GM23338 (cell line): ENCODE results near the gene ACTR1A. TPM values are rescaled to one million over a fixed set of nuclear protein-coding genes. Genes with fewer than 3 reads are reported as not detected.
"Not testable (repeated sequence)": the region's sequence is repeated elsewhere in the genome, so short reads cannot be mapped to it uniquely, and the experiment has no call there.

ENCODE experiments used
- ATAC-seq: fragments of 200-7000 bp; cut with Tn5 transposase; 3 replicates; pipeline ENCODE4 v1.9.1; 2020
- DNase-seq: peaks from one replicate; pipeline ENCODE4 v3.0.0-alpha.2; 2015; ENCODE audit warnings: low spot score
- H2AFZ ChIP-seq: fragments of 200-600 bp; sonication (generic); 2 replicates; pipeline ENCODE4 v1.8.0; 2016; ENCODE audit warnings: antibody characterized with exemption, mild to moderate bottlenecking, moderate library complexity
- H3F3A ChIP-seq: fragments of 200-600 bp; sonication (generic); replicated peaks from 2 replicates; pipeline ENCODE4 v1.8.0; 2017; ENCODE audit warnings: antibody characterized with exemption, mixed run types, low read depth
- H3K27ac ChIP-seq: fragments of 200-600 bp; sonication (generic); 2 replicates; pipeline ENCODE4 v1.6.1; 2016; ENCODE audit warnings: low read depth
- H3K27me3 ChIP-seq: fragments of 200-600 bp; sonication (generic); 2 replicates; pipeline ENCODE4 v1.8.0; 2016; ENCODE audit warnings: mild to moderate bottlenecking, mixed run types, moderate library complexity; ENCODE audit not compliant: insufficient read depth
- H3K36me3 ChIP-seq: fragments of 200-600 bp; sonication (generic); 2 replicates; pipeline ENCODE4 v1.8.0; 2016; ENCODE audit warnings: mild to moderate bottlenecking; ENCODE audit not compliant: insufficient read depth
- H3K4me1 ChIP-seq: fragments of 200-600 bp; sonication (generic); 2 replicates; pipeline ENCODE4 v1.8.0; 2016; ENCODE audit warnings: mild to moderate bottlenecking, moderate library complexity; ENCODE audit not compliant: insufficient read depth
- H3K4me2 ChIP-seq: fragments of 200-600 bp; sonication (generic); 2 replicates; pipeline ENCODE4 v1.7.1; 2017; ENCODE audit warnings: mixed run types
- H3K4me3 ChIP-seq: fragments of 200-600 bp; sonication (generic); 2 replicates; pipeline ENCODE4 v1.6.1; 2016; ENCODE audit warnings: mixed run types
- H3K79me2 ChIP-seq: fragments of 200-600 bp; sonication (generic); replicated peaks from 2 replicates; pipeline ENCODE4 v1.8.0; 2017; ENCODE audit warnings: mild to moderate bottlenecking; ENCODE audit not compliant: insufficient read depth
- H3K9me2 ChIP-seq: fragments of 200-600 bp; sonication (generic); 2 replicates; pipeline ENCODE4 v1.8.0; 2017; ENCODE audit not compliant: insufficient read depth
- H4K20me1 ChIP-seq: fragments of 200-600 bp; sonication (generic); replicated peaks from 2 replicates; pipeline ENCODE4 v1.8.0; 2017; ENCODE audit warnings: mild to moderate bottlenecking; ENCODE audit not compliant: insufficient read depth
- H3K27ac Mint-ChIP-seq: 2 replicates; pipeline ENCODE4 v1.8.0; 2020; ENCODE audit warnings: inconsistent platforms, mild to moderate bottlenecking, moderate library complexity, mixed read lengths
- H3K27me3 Mint-ChIP-seq: 3 replicates; pipeline ENCODE4 v1.8.0; 2022; ENCODE audit warnings: low read depth, mild to moderate bottlenecking, moderate library complexity, mixed read lengths, inconsistent platforms; ENCODE audit not compliant: insufficient read depth, poor library complexity
- H3K36me3 Mint-ChIP-seq: 3 replicates; pipeline ENCODE4 v1.8.0; 2021; ENCODE audit warnings: low read depth, mild to moderate bottlenecking, inconsistent platforms, moderate library complexity, mixed read lengths
- H3K4me1 Mint-ChIP-seq: 3 replicates; pipeline ENCODE4 v1.8.0; 2020; ENCODE audit warnings: mild to moderate bottlenecking, inconsistent platforms, mixed read lengths
- H3K4me3 Mint-ChIP-seq: 3 replicates; pipeline ENCODE4 v1.8.0; 2021; ENCODE audit warnings: moderate library complexity, mild to moderate bottlenecking, inconsistent platforms, mixed read lengths
- H3K9me3 Mint-ChIP-seq: 3 replicates; pipeline ENCODE4 v1.8.0; 2020; ENCODE audit warnings: moderate library complexity, mild to moderate bottlenecking, inconsistent platforms, mixed read lengths
- NANOG ChIP-seq: IDR thresholded peaks from 2 replicates; pipeline ENCODE4 v1.6.1; 2016; ENCODE audit warnings: antibody characterized with exemption, borderline replicate concordance
- POLR2AphosphoS5 ChIP-seq: IDR thresholded peaks from 2 replicates; pipeline ENCODE4 v1.6.1; 2016; ENCODE audit warnings: antibody characterized with exemption, low read depth
- STAT1 ChIP-seq: IDR thresholded peaks from one replicate; pipeline ENCODE4 v1.6.1; 2016; ENCODE audit warnings: antibody characterized with exemption; ENCODE audit not compliant: unreplicated experiment
- ZNF114 ChIP-seq: fragments of 250-450 bp; sonication (Bioruptor Pico); IDR thresholded peaks from 2 replicates; pipeline ENCODE4 v1.5.0; 2020; ENCODE audit warnings: mild to moderate bottlenecking, moderate library complexity
- polyA plus RNA-seq: library from polyadenylated mRNA; unstranded; fragments of >200 nt; fragmentation: Nextera tagmentation; extraction: Ambion mirVana; gene quantifications from 2 replicates; pipeline ENCODE4 v1.2.1, GENCODE V29; 2016
- total RNA-seq: library from RNA; depleted of rRNA; stranded (reverse); fragments of >200 nt; shearing (Covaris generic); gene quantifications from 2 replicates; pipeline ENCODE4 v1.2.3, GENCODE V29; 2014
- TF ChIP-seq, protein P1 (sequence below): IDR thresholded peaks from one replicate; pipeline ENCODE4 v1.6.1; 2018; ENCODE audit warnings: antibody characterized with exemption; ENCODE audit not compliant: unreplicated experiment

Gene ACTR1A
- total and polyA plus RNA-seq, 2 experiments from 2014 or later, result 39.4 to 101 TPM

DNA sequence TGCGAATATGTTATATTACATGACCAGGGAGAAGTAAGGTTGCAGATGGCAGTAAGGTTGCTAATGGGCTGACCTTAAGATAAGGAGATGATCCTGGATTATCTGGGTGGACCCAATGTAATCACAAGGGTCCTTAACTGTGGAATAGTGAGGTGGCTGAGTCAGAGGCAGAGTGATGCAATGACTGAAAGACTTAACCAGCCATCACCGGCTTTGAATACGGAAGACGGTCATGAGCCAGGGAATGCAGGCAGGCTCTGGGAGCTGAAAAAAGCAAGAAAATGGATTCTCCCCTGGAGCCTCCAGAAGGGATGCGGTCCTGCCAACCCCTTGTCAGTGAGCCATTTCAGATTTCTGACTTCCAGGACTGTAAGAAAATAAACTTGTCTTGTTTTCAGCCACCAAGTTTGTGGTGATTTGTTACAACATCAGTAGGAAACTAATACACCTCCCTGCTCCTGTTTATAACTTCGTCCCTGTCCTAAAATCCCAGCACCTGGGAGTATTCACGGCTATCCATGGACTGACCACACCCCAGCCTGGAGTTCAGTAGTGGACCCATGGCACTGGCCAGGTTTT lies 46.5 kb downstream of the ACTR1A start:
- peak overlapping the region; percentile 23; the same call in 1 of the 3 replicates for H3K4me3 Mint-ChIP-seq
- peaks cover 38% of the 10 kb centered on the region for H3K36me3 Mint-ChIP-seq
- peaks cover 24% of the 10 kb centered on the region for H3K27me3 Mint-ChIP-seq
- peaks cover 36% of the 10 kb centered on the region for H3F3A ChIP-seq
- H3K4me1 Mint-ChIP-seq, result peaks cover 59% of the 10 kb centered on the region
- H3K9me3 Mint-ChIP-seq, result no peaks in the 10 kb centered on the region; the same call in 2 of the 3 replicates
- H4K20me1 ChIP-seq, result peaks cover 11% of the 10 kb centered on the region
- peak; percentile 55 for DNase-seq
- H3K27ac Mint-ChIP-seq, result peak overlapping the region; percentile 95
- H3K36me3 ChIP-seq, result peaks cover 12% of the 10 kb centered on the region
- no peak overlapping the region for H2AFZ ChIP-seq
- TF ChIP-seq POLR2AphosphoS5, result peak; percentile 40
- TF ChIP-seq, protein P1, sequence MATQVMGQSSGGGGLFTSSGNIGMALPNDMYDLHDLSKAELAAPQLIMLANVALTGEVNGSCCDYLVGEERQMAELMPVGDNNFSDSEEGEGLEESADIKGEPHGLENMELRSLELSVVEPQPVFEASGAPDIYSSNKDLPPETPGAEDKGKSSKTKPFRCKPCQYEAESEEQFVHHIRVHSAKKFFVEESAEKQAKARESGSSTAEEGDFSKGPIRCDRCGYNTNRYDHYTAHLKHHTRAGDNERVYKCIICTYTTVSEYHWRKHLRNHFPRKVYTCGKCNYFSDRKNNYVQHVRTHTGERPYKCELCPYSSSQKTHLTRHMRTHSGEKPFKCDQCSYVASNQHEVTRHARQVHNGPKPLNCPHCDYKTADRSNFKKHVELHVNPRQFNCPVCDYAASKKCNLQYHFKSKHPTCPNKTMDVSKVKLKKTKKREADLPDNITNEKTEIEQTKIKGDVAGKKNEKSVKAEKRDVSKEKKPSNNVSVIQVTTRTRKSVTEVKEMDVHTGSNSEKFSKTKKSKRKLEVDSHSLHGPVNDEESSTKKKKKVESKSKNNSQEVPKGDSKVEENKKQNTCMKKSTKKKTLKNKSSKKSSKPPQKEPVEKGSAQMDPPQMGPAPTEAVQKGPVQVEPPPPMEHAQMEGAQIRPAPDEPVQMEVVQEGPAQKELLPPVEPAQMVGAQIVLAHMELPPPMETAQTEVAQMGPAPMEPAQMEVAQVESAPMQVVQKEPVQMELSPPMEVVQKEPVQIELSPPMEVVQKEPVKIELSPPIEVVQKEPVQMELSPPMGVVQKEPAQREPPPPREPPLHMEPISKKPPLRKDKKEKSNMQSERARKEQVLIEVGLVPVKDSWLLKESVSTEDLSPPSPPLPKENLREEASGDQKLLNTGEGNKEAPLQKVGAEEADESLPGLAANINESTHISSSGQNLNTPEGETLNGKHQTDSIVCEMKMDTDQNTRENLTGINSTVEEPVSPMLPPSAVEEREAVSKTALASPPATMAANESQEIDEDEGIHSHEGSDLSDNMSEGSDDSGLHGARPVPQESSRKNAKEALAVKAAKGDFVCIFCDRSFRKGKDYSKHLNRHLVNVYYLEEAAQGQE, result no peak
- H3K4me3 ChIP-seq, result no peak overlapping the region; the same call in 1 of the 2 replicates
- H3K4me1 ChIP-seq, result peaks cover 47% of the 10 kb centered on the region
- peak; percentile 23 for ATAC-seq
- peaks cover 30% of the 10 kb centered on the region for H3K79me2 ChIP-seq
- H3K27ac ChIP-seq, result peak overlapping the region; percentile 86
- peak overlapping the region; percentile 68; the same call in 1 of the 2 replicates for H3K4me2 ChIP-seq
- no peaks in the 10 kb centered on the region for H3K9me2 ChIP-seq
- H3K27me3 ChIP-seq, result no peaks in the 10 kb centered on the region

DNA sequence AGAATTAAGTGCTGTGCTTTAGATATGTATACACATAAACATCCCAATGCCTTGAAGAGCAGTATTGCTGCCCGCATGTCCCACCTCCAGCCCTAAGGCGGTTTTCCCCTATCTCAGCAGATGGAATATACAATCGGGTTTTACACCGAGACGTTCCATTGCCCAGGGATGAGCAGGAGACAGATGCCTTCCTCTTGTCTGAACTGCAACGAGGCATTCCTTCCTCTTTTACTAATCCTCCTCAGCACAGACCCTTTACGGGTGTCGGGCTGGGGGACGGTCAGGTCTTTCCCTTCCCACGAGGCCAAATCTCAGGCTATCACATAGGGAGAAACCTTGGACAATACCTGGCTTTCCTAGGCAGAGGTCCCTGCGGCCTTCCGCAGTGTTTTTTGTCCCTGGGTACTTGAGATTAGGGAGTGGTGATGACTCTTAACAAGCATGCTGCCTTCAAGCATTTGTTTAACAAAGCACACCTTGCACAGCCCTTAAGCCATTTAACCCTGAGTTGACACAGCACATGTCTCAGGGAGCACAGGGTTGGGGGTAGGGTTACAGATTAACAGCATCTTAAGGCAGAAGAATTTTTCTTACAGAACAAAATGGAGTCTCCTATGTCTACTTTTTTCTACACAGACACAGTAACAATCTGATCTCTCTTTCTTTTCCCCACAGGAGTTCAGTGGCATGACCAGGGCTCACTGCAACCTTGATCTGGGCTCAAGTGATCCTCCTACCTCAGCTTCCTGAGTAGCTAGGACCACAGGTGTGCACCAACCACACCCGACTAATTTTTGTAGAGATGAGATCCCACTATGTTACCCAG lies 47.6 kb downstream of the ACTR1A start:
- H3K36me3 Mint-ChIP-seq, result peaks cover 38% of the 10 kb centered on the region
- H3K4me3 ChIP-seq, result peak overlapping the region; percentile 39
- H3K4me1 ChIP-seq, result peaks cover 40% of the 10 kb centered on the region
- H3K27me3 Mint-ChIP-seq, result peaks cover 24% of the 10 kb centered on the region
- peak; percentile 31 for DNase-seq
- not testable (repeated sequence) for H3K27me3 ChIP-seq, ATAC-seq, H3K9me3 Mint-ChIP-seq, H2AFZ ChIP-seq, H3K9me2 ChIP-seq
- H3K79me2 ChIP-seq, result peaks cover 33% of the 10 kb centered on the region
- peak overlapping the region; percentile 45; the same call in 1 of the 3 replicates for H3K4me3 Mint-ChIP-seq
- peak; percentile 45; the same call in 1 of the 2 replicates for TF ChIP-seq NANOG
- peak overlapping the region; percentile 95 for H3K27ac Mint-ChIP-seq
- peaks cover 51% of the 10 kb centered on the region for H3K4me1 Mint-ChIP-seq
- peak overlapping the region; percentile 86 for H3K27ac ChIP-seq
- H3K4me2 ChIP-seq, result peak overlapping the region; percentile 68
- H3K36me3 ChIP-seq, result peaks cover 12% of the 10 kb centered on the region
- H3F3A ChIP-seq, result peaks cover 38% of the 10 kb centered on the region
- peaks cover 11% of the 10 kb centered on the region for H4K20me1 ChIP-seq

DNA sequence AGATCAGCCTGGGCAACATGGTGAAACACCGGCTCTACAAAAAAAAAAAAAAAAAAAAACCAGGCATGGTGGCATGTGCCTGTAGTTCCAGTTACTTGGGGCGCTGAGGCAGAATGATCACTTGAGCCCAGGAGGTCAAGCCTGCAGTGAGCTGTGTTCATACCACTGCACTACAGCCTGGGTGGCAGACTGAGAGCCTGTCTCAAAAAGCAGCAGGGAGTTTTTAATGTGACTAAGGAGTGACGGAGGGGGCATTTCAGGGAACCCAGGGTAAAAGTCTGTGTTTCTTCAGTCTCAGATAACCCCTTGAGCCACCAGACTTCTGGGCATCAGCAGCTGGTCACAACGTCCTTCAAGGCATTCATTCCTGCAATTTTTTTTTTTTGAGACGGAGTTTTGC lies 49.0 kb downstream of the ACTR1A start:
- peaks cover 49% of the 10 kb centered on the region for H3K4me1 ChIP-seq
- Mint-ChIP-seq H3K4me3 (peak overlapping the region; percentile 24; the same call in 1 of the 3 replicates), H3K27me3 (peaks cover 27% of the 10 kb centered on the region), H3K9me3 (no peaks in the 10 kb centered on the region; the same call in 2 of the 3 replicates), H3K36me3 (peaks cover 38% of the 10 kb centered on the region), H3K4me1 (peaks cover 55% of the 10 kb centered on the region), H3K27ac (peak overlapping the region; percentile 56; the same call in 1 of the 2 replicates)
- H3K36me3 ChIP-seq, result peaks cover 12% of the 10 kb centered on the region
- H3K4me3 ChIP-seq, result no peak overlapping the region
- H3F3A ChIP-seq, result peaks cover 42% of the 10 kb centered on the region
- peaks cover 33% of the 10 kb centered on the region for H3K79me2 ChIP-seq
- no peak for ATAC-seq
- no peaks in the 10 kb centered on the region for H3K9me2 ChIP-seq
- H4K20me1 ChIP-seq, result peaks cover 11% of the 10 kb centered on the region
- H3K27ac ChIP-seq, result peak overlapping the region; percentile 86
- no peak for DNase-seq
- no peaks in the 10 kb centered on the region for H3K27me3 ChIP-seq
- peak overlapping the region; percentile 68 for H3K4me2 ChIP-seq
- no peak overlapping the region for H2AFZ ChIP-seq
- TF ChIP-seq ZNF114, result no peak
- TF ChIP-seq STAT1, result no peak
- no peak for TF ChIP-seq POLR2AphosphoS5
